Measurements from ENCODE around the gene BCL6. TPM values are rescaled to one million over a fixed set of nuclear protein-coding genes. Genes with fewer than 3 reads are reported as not detected.

The BCL6 gene
- total and polyA plus RNA-seq, 2 donors (not counting 1 experiment from before 2014, with no cell fraction given): 21.2 to 48.2 TPM

DNA sequence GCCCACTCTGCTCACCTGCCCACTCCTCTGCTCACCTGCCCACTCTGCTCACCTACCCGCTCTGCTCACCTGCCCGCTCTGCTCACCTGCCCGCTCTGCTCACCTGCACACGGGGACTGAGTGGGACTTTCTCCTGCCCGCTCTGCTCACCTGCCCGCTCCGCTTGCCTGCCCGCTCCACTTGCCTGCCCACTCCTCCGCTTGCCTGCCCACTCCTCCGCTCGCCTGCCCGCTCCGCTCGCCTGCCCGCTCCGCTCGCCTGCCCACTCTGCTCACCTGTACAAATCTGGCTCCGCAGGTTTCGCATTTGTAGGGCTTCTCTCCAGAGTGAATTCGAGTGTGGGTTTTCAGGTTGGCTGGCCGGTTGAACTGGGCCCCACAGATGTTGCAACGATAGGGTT, 20.0 kb downstream of the BCL6 start:
- Histone ChIP-seq H3K79me2 (ENCODE audit: control insufficient read depth, insufficient read depth, low read length) (no peaks in the 10 kb centered on the region), H3K9ac (ENCODE audit: low read length) (no peak overlapping the region), H3K4me3 (ENCODE audit: control extremely low read depth in 1 of 5, extremely low read depth in 1 of 5, insufficient read depth in 1 of 5, low read depth in 2 of 5, low read length in 4 of 5) (no peak overlapping the region), H3K36me3 (replicated peaks in 1 of 2; ENCODE audit: control extremely low read depth in 1 of 2, control insufficient read depth in 1 of 2, extremely low read depth in 1 of 2, insufficient read depth in 2 of 2, low read length in 1 of 2) (peaks cover 4 to 86% of the 10 kb centered on the region in 2 experiments), H3K9me3 (ENCODE audit: control extremely low read depth in 1 of 3, control insufficient read depth in 2 of 3, insufficient read depth in 1 of 3, low read length in 2 of 3) (no peaks in the 10 kb centered on the region), H3K4me1 (ENCODE audit: control insufficient read depth in 2 of 2, insufficient read depth in 2 of 2, low read length in 2 of 2) (no peaks in the 10 kb centered on the region), H3K27me3 (replicated peaks in 1 of 4; ENCODE audit: control extremely low read depth in 1 of 4, control insufficient read depth in 3 of 4, insufficient read depth in 4 of 4, low read length in 3 of 4) (no peaks in the 10 kb centered on the region), H4K20me1 (ENCODE audit: control insufficient read depth, insufficient read depth, low read length, poor library complexity, severe bottlenecking) (peaks cover 9% of the 10 kb centered on the region), H3K4me2 (replicated peaks; ENCODE audit: low read depth, low read length, poor library complexity, severe bottlenecking) (no peak overlapping the region), H2AFZ (ENCODE audit: insufficient read depth, low read depth, low read length, poor library complexity, severe bottlenecking) (no peak overlapping the region), H3K27ac (ENCODE audit: low read length in 2 of 2) (no peak overlapping the region)
- Mint-ChIP-seq H3K4me1 (no peaks in the 10 kb centered on the region), H3K9me3 (ENCODE audit: insufficient read depth) (no peaks in the 10 kb centered on the region), H3K27me3 (no peaks in the 10 kb centered on the region), H3K27ac (no peak overlapping the region), H3K4me3 (no peak overlapping the region)
- ATAC-seq (ENCODE audit: low read depth) (no peak), DNase-seq (no peak)
- WGBS (ENCODE audit: insufficient coverage): 98% methylated on average over 17 of the region's 22 CpGs
- intact Hi-C loops (cut with micrococcal nuclease): no loop called here
- ChIA-PET CTCF (no interaction called here), POLR2A (no interaction called here)
- TF ChIP-seq, protein P1, sequence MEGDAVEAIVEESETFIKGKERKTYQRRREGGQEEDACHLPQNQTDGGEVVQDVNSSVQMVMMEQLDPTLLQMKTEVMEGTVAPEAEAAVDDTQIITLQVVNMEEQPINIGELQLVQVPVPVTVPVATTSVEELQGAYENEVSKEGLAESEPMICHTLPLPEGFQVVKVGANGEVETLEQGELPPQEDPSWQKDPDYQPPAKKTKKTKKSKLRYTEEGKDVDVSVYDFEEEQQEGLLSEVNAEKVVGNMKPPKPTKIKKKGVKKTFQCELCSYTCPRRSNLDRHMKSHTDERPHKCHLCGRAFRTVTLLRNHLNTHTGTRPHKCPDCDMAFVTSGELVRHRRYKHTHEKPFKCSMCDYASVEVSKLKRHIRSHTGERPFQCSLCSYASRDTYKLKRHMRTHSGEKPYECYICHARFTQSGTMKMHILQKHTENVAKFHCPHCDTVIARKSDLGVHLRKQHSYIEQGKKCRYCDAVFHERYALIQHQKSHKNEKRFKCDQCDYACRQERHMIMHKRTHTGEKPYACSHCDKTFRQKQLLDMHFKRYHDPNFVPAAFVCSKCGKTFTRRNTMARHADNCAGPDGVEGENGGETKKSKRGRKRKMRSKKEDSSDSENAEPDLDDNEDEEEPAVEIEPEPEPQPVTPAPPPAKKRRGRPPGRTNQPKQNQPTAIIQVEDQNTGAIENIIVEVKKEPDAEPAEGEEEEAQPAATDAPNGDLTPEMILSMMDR (IDR thresholded peaks at IDR 0.05): no peak
- TF ChIP-seq EZH2 (IDR thresholded peaks at IDR 0.05; ENCODE audit: borderline replicate concordance, insufficient read depth, low read depth, low read length, poor library complexity, severe bottlenecking): no peak

DNA sequence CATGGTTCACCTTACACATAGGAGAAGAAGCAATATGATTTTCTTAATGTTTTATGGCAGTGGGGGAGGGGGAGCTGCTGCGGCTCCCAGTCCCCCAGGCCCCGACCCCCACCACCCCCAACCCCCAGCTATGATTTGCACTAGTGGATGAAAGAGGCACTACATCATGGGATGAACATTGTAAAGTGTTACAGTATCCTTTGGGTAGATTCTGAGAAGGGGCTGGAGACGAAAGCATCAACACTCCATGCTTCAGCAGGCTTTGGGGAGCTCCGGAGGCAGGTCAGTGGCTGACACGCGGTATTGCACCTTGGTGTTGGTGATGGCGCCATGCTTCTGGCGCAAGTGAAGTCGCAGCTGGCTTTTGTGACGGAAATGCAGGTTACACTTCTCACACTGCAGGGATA, 23.1 kb downstream of the BCL6 start:
- H3K27me3 Mint-ChIP-seq: no peaks in the 10 kb centered on the region
- no peaks in the 10 kb centered on the region for H3K9me3 Mint-ChIP-seq (ENCODE audit: insufficient read depth)
- Histone ChIP-seq H3K4me1 (ENCODE audit: control insufficient read depth in 2 of 2, insufficient read depth in 2 of 2, low read length in 2 of 2) (no peaks in the 10 kb centered on the region), H3K4me2 (replicated peaks; ENCODE audit: low read depth, low read length, poor library complexity, severe bottlenecking) (no peak overlapping the region), H3K4me3 (ENCODE audit: control extremely low read depth in 1 of 5, extremely low read depth in 1 of 5, insufficient read depth in 1 of 5, low read depth in 2 of 5, low read length in 4 of 5) (no peak overlapping the region), H3K36me3 (replicated peaks in 1 of 2; ENCODE audit: control extremely low read depth in 1 of 2, control insufficient read depth in 1 of 2, extremely low read depth in 1 of 2, insufficient read depth in 2 of 2, low read length in 1 of 2) (peaks cover 2 to 57% of the 10 kb centered on the region in 2 experiments), H3K9me3 (ENCODE audit: control extremely low read depth in 1 of 3, control insufficient read depth in 2 of 3, insufficient read depth in 1 of 3, low read length in 2 of 3) (no peaks in the 10 kb centered on the region), H3K27ac (ENCODE audit: low read length in 2 of 2) (no peak overlapping the region), H3K27me3 (replicated peaks in 1 of 4; ENCODE audit: control extremely low read depth in 1 of 4, control insufficient read depth in 3 of 4, insufficient read depth in 4 of 4, low read length in 3 of 4) (no peaks in the 10 kb centered on the region), H3K9ac (ENCODE audit: low read length) (no peak overlapping the region), H3K79me2 (ENCODE audit: control insufficient read depth, insufficient read depth, low read length) (no peaks in the 10 kb centered on the region), H4K20me1 (ENCODE audit: control insufficient read depth, insufficient read depth, low read length, poor library complexity, severe bottlenecking) (no peaks in the 10 kb centered on the region), H2AFZ (ENCODE audit: insufficient read depth, low read depth, low read length, poor library complexity, severe bottlenecking) (no peak overlapping the region)
- H3K27ac Mint-ChIP-seq: no peak overlapping the region
- no peaks in the 10 kb centered on the region for H3K4me1 Mint-ChIP-seq
- POLR2A ChIA-PET: no interaction called here
- H3K4me3 Mint-ChIP-seq: no peak overlapping the region
- CTCF ChIA-PET: interaction anchor here (0.6 to 1.5 kb wide), 2 partner anchors 10 to 765 kb away, joined by 3 to 4 read pairs; no protein-coding TSS in a partner anchor
- 93% methylated on average over 8 of the region's 10 CpGs for WGBS (ENCODE audit: insufficient coverage)
- TF ChIP-seq EZH2 (IDR thresholded peaks at IDR 0.05; ENCODE audit: borderline replicate concordance, insufficient read depth, low read depth, low read length, poor library complexity, severe bottlenecking): no peak
- TF ChIP-seq, protein P1 (IDR thresholded peaks at IDR 0.05): no peak
- intact Hi-C loops (cut with micrococcal nuclease): no loop called here
- DNase-seq: no peak
- no peak for ATAC-seq (ENCODE audit: low read depth)
